Cardiac septum (tissue), 1 donor: ENCODE measurements around the gene PTPRM. TPM values are rescaled to one million over a fixed set of nuclear protein-coding genes. Genes with fewer than 3 reads are reported as not detected.

ENCODE experiments used
- DNase-seq: peaks from one replicate; pipeline ENCODE4 v3.0.0-alpha.2; 2020; ENCODE audit warnings: low spot score
- intact Hi-C: fragments of 100-400 bp; cut with DNase I; formaldehyde crosslinking; loops from one replicate; pipeline ENCODE4 v1.14.0; 2022
- total RNA-seq: library from RNA; stranded (reverse); fragmentation: NEBNext Ultra II Directional; extraction: Animal tissue kit (Norgen Biotek cat#: 25700); gene quantifications from one replicate; pipeline ENCODE4 v1.2.1, GENCODE V29; 2021
- donor health status: DM: no; HTN: no; CAD: no.

Gene PTPRM
- total RNA-seq, 1 donor from 2014 or later, result 132 TPM

- DNase-seq, result no peak
- intact Hi-C loops, result no loop called here
Observed at GRCh38 chr18:7894592-7894991, 327.5 kb downstream of the PTPRM start.

- intact Hi-C loops, result no loop called here
- no peak for DNase-seq
Observed at GRCh38 chr18:7895346-7895745, 328.2 kb downstream of the PTPRM start.

DNA sequence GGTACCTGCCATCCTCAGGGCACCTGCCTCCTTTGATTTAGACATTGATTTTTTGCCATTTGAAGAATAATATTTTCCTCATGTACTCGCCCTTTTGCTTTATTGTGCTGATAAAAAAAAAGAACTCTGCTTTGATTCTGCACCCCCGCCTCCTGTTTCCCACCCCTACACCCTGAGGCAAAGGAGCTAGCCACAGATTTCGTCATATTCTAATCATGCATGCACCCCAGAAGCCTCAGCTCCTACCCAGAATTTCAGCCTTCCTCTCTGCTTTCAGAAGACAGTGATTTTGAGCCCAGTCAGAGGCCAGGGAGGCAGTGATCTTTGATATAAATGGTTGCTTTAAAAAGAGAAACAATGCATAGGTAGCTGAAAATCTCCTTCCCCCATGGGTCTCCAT is 329.0 kb downstream of the PTPRM start:
- intact Hi-C loops, result no loop called here
- DNase-seq, result no peak

- intact Hi-C loops, result no loop called here
- DNase-seq, result no peak
Observed at GRCh38 chr18:7896805-7897518, 329.8 kb downstream of the PTPRM start.

GRCh38 chr18:7898181-7898580 is 331.1 kb downstream of the PTPRM start:
- intact Hi-C loops, result no loop called here
- no peak for DNase-seq

GRCh38 chr18:7899078-7899477 is 332.0 kb downstream of the PTPRM start:
- intact Hi-C loops, result no loop called here
- no peak for DNase-seq

DNA sequence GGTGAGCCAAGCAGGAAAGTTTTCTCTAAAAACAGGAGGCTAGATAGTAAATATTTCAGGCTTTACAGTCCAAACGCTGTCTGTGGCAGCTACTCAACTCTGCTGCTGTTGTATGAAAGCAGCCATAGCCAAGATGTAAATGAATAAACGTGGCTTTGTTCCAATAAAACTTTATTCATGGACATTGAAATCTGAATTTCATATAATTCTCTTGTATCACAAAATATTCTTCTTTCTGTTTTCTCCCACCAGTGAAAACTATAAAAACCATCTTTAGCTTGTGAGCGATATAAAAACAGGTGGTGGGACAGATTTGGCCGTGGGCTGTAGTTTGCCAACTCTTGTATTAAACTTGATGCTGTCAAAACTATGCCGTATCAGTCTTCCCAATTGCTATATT is 333.0 kb downstream of the PTPRM start:
- intact Hi-C loops, result no loop called here
- DNase-seq, result no peak

DNA sequence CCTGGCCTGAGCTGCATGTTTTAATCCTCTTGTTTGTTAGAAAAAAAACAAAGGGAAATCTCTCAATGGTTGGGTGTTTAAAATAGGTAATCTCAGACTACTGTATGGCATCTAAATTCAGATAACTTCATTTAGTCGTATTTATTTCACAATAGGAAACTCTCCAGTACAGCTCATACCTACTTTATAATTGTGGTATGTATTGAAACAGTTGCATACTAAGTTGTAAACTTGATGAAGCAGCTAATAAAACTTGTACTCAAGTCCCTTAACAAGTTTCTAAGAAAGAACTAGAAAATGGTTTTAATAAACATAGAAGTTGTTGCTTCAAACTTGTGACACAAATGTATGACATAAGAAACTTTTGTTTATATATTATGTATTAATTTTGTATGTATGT is 334.5 kb downstream of the PTPRM start:
- no peak for DNase-seq
- intact Hi-C loops, result no loop called here

DNA sequence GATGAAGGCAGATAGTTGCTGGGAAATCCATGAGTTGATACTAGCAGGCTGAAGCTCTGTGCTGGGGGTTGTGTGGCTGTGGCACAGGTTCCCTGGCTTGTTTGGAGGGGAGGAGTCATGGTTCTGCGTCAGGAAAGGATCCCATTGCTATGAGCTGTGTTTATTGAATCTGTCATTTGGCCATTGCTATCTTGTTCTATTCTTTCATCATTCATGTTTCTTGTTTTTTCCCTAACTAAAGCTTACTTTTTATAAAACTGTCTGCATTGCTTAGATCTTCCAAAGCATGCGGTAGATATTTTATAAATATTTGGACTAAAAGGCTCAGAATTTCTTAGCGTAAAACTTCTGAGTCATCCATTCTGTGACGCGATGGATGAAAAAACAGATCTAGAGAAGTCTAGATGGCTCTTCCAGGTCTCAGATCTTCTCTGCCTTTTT is 335.3 kb downstream of the PTPRM start:
- DNase-seq, result no peak
- intact Hi-C loops, result no loop called here

DNA sequence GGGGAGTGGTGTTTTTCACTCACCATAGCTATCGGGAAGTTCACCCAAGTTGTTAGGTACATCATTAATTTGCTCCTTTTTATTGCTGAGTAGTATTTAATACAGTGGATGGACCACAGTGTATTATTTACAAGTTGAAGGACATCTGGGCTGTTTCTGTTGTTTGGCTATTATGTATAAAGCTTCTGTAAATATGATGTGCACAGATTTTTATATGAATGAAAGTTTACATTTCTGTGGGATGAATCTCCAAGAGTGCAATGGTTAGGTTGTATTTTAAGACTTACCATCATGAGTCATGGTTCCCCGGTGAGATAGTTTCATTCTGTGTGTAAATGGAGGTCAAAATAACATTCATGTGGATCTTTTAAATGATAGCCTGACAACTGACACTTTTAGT is 337.4 kb downstream of the PTPRM start:
- intact Hi-C loops, result no loop called here
- no peak for DNase-seq

DNA sequence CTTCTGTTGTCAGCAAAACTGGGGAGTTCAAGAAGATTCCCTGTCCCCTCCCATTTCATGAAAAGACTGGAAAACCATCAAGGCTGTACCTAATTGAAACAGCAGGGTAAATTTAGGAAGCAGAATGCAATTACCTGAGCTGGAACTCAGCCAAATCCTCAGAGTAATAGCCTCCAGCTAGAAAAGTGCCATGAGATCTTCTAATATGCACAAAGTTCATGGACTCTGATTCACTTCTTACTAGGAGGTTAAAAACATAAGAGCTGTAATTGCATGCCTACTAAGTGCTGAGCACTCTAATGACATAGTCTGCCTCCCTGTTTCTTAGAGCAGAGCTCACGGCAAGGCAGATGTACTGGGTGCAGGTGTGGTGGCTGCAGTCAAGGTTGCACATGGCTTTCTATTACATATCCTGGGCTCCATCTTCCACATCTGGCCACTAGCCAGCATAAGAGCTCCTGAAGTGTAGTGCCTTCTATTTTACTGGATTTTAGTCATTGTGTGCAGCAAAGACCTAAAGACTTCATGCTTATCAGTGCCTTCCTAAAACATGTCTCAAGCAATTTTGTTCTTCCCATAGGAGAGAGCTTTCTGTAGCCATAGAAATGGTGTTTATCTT is 341.7 kb downstream of the PTPRM start:
- intact Hi-C loops, result no loop called here
- DNase-seq, result no peak

- no peak for DNase-seq
- intact Hi-C loops, result no loop called here
Observed at GRCh38 chr18:7914834-7915670, 347.9 kb downstream of the PTPRM start.

DNA sequence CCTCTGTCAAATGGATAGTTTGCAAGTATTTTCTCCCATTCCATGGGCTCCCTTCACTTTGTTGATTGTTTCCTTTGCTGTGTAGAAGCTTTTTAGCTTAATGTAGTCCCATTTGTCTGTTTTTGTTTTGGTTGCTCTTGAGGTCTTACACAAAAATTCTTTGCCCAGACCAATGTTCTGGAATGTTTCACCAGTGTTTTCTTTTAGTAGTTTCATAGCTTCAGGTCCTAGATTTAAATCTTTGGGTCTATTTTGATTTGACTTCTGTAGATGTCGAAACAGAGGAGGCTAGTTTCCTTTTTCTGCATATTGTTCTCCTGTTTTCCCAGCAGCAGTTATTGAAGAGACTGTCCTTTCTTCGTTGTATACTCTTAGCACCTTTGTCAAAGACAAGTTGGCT is 351.6 kb downstream of the PTPRM start:
- intact Hi-C loops, result no loop called here

GRCh38 chr18:7919565-7919964 is 352.4 kb downstream of the PTPRM start:
- intact Hi-C loops, result no loop called here
- DNase-seq, result no peak

More for the DNA sequence above, 351.6 kb downstream of the PTPRM start:
- no peak for DNase-seq

- intact Hi-C loops, result no loop called here
- no peak for DNase-seq
Observed at GRCh38 chr18:7921938-7922587, 354.9 kb downstream of the PTPRM start.

GRCh38 chr18:7923105-7923504 is 356.0 kb downstream of the PTPRM start:
- intact Hi-C loops, result no loop called here
- DNase-seq, result no peak

GRCh38 chr18:7924616-7925015 is 357.5 kb downstream of the PTPRM start:
- intact Hi-C loops, result no loop called here
- no peak for DNase-seq

DNA sequence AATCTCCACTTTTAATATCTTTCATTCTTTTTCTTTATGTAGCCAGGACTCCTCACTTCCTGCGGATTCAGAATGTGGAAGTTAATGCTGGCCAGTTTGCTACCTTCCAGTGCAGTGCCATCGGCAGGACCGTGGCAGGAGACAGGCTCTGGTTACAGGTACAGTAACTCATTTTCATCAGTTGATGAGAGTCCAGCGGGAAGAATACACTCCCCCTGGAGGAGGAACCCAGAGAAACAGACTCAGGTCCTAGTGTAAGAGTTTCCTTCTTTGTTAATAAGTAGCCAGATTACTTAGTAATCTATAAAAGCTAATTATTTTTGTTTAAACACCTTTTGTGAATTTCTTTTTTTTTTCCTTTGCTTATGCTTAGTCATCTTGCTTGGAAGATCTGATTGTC is 359.4 kb downstream of the PTPRM start:
- intact Hi-C loops, result no loop called here
- DNase-seq, result no peak

- intact Hi-C loops, result no loop called here
- DNase-seq, result no peak
Observed at GRCh38 chr18:7927119-7927518, 360.0 kb downstream of the PTPRM start.

DNA sequence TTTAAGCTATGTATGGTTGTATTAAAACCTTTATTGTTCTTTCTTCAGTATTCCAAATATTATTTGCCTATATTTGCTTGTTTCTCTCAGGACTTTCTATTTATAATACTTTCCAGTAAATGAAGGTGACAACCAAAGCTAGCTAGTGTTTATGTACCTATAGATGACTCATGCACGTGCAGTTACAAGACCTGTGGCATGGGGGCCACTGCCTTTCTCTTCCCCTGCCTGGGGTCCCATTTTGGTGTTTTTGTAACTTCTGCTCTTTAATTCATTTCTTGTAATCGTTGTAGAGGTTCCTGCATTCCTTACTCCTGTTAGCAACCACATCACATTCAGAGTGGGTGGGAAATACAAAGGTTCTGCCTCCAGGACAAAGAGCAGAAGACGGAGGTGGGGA is 364.6 kb downstream of the PTPRM start:
- no peak for DNase-seq
- intact Hi-C loops, result no loop called here
